CD8-positive, alpha-beta memory T cell (primary cell): Measurements from ENCODE around the gene IL11. TPM values are rescaled to one million over a fixed set of nuclear protein-coding genes. Genes with fewer than 3 reads are reported as not detected.

ENCODE experiments used
- CTCF ChIA-PET: fragments of 350-600 bp; sonication (Branson Sonifier 250); formaldehyde crosslinking; loops from one replicate; lab custom pipeline; 2021; ENCODE audit warnings: antibody characterized with exemption; lab: Charles Lee
- POLR2A ChIA-PET: fragments of 350-600 bp; sonication (Branson Sonifier 250); formaldehyde crosslinking; loops from one replicate; lab custom pipeline; 2021; ENCODE audit warnings: antibody characterized with exemption; lab: Charles Lee
- DNase-seq, 5 donors: peaks; one replicate each; pipeline versions ENCODE4 v3.0.0 to v3.0.0-alpha.2; 2020 to 2022; ENCODE audit warnings: mixed read lengths in 1 of 5
- H3K27ac ChIP-seq: one replicate; pipeline ENCODE4 v1.7.0; 2013; ENCODE audit warnings: low read depth, mild to moderate bottlenecking, low read length, moderate library complexity
- H3K27me3 ChIP-seq: 2 replicates; pipeline ENCODE4 v1.7.0; 2013; ENCODE audit warnings: low read length, mild to moderate bottlenecking; ENCODE audit not compliant: insufficient read depth, poor library complexity, severe bottlenecking
- H3K36me3 ChIP-seq: 2 replicates; pipeline ENCODE4 v1.7.0; 2013; ENCODE audit warnings: mild to moderate bottlenecking, low read length, moderate library complexity; ENCODE audit not compliant: insufficient read depth
- H3K4me1 ChIP-seq: 2 replicates; pipeline ENCODE4 v1.7.0; 2013; ENCODE audit warnings: mild to moderate bottlenecking, low read length, moderate library complexity; ENCODE audit not compliant: insufficient read depth
- H3K4me3 ChIP-seq: 2 replicates; pipeline ENCODE4 v1.7.0; 2013; ENCODE audit warnings: mild to moderate bottlenecking, low read length
- H3K9me3 ChIP-seq: 2 replicates; pipeline ENCODE4 v1.7.0; 2013; ENCODE audit warnings: mild to moderate bottlenecking, low read length
- H3K27ac Mint-ChIP-seq, 8 donors: one replicate each; pipeline ENCODE4 v1.8.0; 2020 to 2021; ENCODE audit warnings: mixed read lengths in 8 of 8, mild to moderate bottlenecking in 6 of 8, inconsistent platforms in 3 of 8, moderate library complexity in 3 of 8
- H3K27me3 Mint-ChIP-seq, 2 donors: one replicate each; pipeline ENCODE4 v1.8.0; 2020 to 2021; ENCODE audit warnings: mixed read lengths in 2 of 2, mild to moderate bottlenecking in 1 of 2, moderate library complexity in 1 of 2
- H3K36me3 Mint-ChIP-seq, 3 donors: one replicate each; pipeline ENCODE4 v1.8.0; 2020 to 2021; ENCODE audit warnings: mixed read lengths in 3 of 3, inconsistent platforms in 1 of 3, mild to moderate bottlenecking in 1 of 3
- H3K4me1 Mint-ChIP-seq, 3 donors: one replicate each; pipeline ENCODE4 v1.8.0; 2020 to 2021; ENCODE audit warnings: mixed read lengths in 3 of 3, inconsistent platforms in 1 of 3, mild to moderate bottlenecking in 1 of 3
- H3K4me3 Mint-ChIP-seq, 7 donors: one replicate each; pipeline ENCODE4 v1.8.0; 2020 to 2021; ENCODE audit warnings: mixed read lengths in 7 of 7, mild to moderate bottlenecking in 6 of 7, moderate library complexity in 4 of 7, inconsistent platforms in 2 of 7
- H3K9me3 Mint-ChIP-seq, 5 donors: one replicate each; pipeline ENCODE4 v1.8.0; 2020 to 2022; ENCODE audit warnings: mixed read lengths in 5 of 5, mild to moderate bottlenecking in 3 of 5, moderate library complexity in 2 of 5, inconsistent platforms in 1 of 5
- polyA plus RNA-seq: library from polyadenylated mRNA; unstranded; fragments of 300-500 nt; fragmentation: Illumina TruSeq; gene quantifications from one replicate; pipeline ENCODE4 v1.2.3, GENCODE V29; 2021
- total RNA-seq, 2 experiments: library from RNA; stranded (reverse); gene quantifications; one replicate each; pipeline ENCODE4 v1.2.3, GENCODE V29; 2021

Gene IL11
- total and polyA plus RNA-seq, 3 experiments from 2014 or later: 0.27 to 0.37 TPM; not detected in 1

DNA sequence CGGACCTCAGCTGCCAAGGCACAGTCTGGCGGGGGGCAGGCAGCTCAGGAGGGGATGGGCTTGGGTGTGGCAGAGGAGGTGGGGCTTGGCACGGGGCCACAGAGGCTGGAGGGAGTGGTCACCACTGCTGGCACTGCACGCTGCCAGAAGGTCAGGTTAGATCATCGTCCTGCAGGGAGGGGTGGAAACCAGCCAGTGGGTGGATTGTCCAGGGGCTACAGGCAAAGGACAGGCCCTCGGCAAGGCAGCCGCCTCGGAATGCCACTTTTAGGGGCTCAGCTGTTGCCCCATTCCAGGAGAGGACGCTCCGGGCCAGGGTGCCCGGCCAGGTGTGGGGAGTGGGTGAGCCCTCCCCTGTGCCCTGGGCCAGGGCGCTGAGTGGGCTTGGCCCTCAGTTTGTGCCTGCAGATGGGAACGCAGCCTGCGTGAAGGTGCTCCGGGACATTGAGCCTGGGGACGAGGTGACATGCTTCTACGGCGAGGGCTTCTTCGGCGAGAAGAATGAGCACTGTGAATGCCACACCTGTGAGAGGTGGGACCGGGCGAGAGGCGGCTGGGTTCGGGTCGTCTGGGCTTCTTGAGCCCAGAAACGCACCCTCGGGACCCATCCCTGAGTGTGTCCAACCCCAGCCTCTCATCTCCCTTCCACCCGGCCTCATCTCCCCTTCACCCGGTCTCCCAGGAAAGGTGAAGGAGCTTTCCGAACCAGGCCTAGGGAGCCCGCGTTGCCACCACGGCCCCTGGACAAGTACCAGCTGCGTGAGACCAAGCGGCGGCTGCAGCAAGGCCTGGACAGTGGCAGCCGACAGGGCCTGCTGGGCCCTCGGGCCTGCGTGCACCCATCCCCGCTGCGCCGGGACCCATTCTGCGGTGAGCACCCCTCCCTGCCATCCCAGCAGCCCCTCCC, 24.2 kb downstream of the IL11 start:
- DNase-seq: no peak
- no peak overlapping the region for H3K27ac ChIP-seq
- ChIA-PET POLR2A (no interaction called here), CTCF (interaction anchor here (1.1 kb wide), 1 partner anchor 44 kb away, joined by 3 read pairs; no protein-coding TSS in a partner anchor)
- Mint-ChIP-seq H3K9me3 (no peaks in the 10 kb centered on the region), H3K4me1 (peaks cover 6 to 9% (median 7%) of the 10 kb centered on the region in 3 donors), H3K36me3 (peaks cover 0 to 18% (median 2%) of the 10 kb centered on the region in 3 donors), H3K27ac (no peak overlapping the region), H3K4me3 (peak overlapping the region in 1 of 7 donors; percentile 27), H3K27me3 (peaks cover 8 to 10% of the 10 kb centered on the region in 2 donors)
- no peak overlapping the region for H3K4me3 ChIP-seq
- peaks cover 6% of the 10 kb centered on the region for H3K4me1 ChIP-seq
- no peaks in the 10 kb centered on the region for H3K9me3 ChIP-seq
- H3K36me3 ChIP-seq: no peaks in the 10 kb centered on the region
- H3K27me3 ChIP-seq: no peaks in the 10 kb centered on the region

DNA sequence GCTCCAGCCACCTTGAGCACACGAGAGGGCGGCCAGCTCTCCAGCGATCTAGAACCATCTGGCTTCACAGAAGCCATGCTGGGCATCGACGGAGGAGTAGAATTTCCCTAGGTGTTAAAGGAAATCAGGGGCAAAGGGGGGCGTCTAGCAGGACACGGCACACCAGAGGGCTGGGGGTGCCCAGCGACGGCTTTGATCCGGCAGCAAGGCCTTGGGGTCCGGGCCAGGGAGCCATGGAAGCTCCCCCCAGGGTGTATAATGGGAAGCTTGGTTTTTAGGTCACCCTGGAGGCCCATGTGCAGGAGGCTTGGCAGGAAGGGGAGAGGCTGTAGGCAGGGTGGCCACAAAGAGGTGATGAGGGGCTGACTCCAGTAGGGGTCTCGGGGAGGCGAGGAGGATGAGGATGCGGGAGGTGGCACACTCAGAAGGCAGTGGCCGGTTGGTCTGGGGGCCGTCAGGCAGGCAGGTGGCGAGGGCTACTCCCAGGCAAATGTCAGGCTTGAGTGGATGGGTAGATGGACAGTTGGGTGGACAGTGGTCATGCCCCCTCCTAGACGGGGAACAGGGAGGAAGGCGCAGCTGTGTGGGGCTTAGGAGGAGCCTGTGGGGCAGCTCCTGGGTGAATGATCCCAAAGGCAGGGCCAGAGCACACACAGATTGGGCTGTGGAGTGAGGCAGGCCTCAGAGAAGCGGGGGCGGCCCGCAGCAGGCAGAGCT, 25.0 kb downstream of the IL11 start:
- H3K27me3 Mint-ChIP-seq: peaks cover 2 to 3% of the 10 kb centered on the region in 2 donors
- H3K9me3 Mint-ChIP-seq: no peaks in the 10 kb centered on the region
- Histone ChIP-seq H3K36me3 (no peaks in the 10 kb centered on the region), H3K4me3 (no peak overlapping the region), H3K4me1 (peaks cover 13% of the 10 kb centered on the region), H3K27ac (no peak overlapping the region), H3K9me3 (no peaks in the 10 kb centered on the region), H3K27me3 (no peaks in the 10 kb centered on the region)
- peaks cover 11 to 15% (median 12%) of the 10 kb centered on the region in 3 donors for H3K4me1 Mint-ChIP-seq
- ChIA-PET CTCF (interaction anchor here (1.1 kb wide), 1 partner anchor 44 kb away, joined by 3 read pairs; no protein-coding TSS in a partner anchor), POLR2A (no interaction called here)
- no peak overlapping the region for H3K27ac Mint-ChIP-seq
- H3K36me3 Mint-ChIP-seq: peaks cover 0 to 18% (median 2%) of the 10 kb centered on the region in 3 donors
- no peak for DNase-seq
- H3K4me3 Mint-ChIP-seq: no peak overlapping the region

DNA sequence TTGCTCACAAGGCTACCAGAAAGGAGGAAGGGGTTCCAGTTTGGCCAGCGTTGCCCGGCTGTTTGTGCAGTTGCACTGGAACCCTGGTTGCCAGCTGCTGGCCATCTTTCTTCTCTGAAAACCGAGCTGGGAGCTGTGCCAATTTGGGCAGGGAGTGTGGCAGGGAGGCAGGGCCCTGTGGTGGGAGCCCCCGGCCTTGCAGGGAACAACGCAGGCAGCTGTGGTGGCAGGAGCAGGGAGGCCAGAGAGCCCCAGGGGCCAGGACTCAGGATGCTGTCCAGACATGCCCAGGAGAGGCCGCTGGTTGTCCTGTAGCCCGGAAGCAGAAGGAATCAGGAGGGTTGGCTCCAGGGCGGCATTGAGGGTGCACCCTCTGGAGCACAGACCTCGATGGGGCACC, 25.8 kb downstream of the IL11 start:
- no peaks in the 10 kb centered on the region for H3K27me3 ChIP-seq
- Mint-ChIP-seq H3K4me1 (peaks cover 14 to 19% (median 19%) of the 10 kb centered on the region in 3 donors), H3K9me3 (no peaks in the 10 kb centered on the region), H3K4me3 (no peak overlapping the region), H3K27ac (no peak overlapping the region), H3K36me3 (peaks cover 0 to 19% (median 2%) of the 10 kb centered on the region in 3 donors), H3K27me3 (peaks cover 0 to 6% of the 10 kb centered on the region in 2 donors)
- ChIA-PET POLR2A (no interaction called here), CTCF (no interaction called here)
- H3K27ac ChIP-seq: no peak overlapping the region
- H3K4me1 ChIP-seq: peaks cover 16% of the 10 kb centered on the region
- H3K9me3 ChIP-seq: no peaks in the 10 kb centered on the region
- DNase-seq: no peak
- no peaks in the 10 kb centered on the region for H3K36me3 ChIP-seq
- H3K4me3 ChIP-seq: no peak overlapping the region

DNA sequence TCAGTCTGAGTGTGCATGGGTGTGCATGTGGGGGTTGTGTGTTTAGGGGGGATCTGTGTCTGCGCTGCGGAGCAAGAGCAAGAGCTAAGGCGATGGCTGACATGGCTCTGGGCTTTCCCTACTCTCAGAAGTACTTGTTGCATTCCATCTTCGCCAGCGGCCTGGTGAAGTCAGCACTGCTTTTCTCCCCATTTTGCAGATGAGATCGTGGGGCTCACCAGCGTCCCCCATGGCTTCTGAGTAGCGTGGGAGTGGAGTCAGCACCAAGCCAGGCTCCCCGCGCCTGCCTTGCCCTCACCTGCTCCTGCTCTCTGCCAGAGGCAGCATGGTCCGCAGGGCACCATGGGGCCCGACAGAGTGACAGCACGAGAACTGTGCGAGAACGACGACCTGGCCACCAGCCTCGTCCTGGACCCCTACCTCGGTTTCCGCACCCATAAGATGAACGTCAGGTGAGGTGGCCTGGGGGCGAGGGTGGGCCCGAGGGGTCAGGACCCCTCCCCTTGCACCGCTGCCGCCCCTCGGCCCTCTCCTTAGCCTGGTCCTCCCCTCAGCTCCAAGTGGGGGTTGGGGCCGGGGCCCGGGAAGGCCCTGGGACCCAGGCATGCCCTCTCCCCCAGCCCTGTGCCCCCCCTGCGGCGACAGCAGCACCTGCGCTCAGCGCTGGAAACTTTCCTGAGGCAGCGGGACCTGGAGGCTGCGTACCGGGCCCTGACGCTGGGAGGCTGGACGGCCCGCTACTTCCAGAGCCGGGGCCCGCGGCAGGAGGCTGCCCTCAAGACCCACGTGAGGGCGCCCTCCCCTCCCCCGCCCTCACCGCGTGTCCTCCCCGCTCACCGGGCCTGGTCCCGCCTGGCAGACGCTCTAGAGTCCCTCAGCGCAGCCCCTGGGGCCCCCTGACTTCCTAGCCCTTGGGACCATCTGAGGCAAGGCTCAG, 28.4 kb downstream of the IL11 start:
- peaks cover 0 to 22% (median 2%) of the 10 kb centered on the region in 3 donors for H3K36me3 Mint-ChIP-seq
- peak overlapping the region; percentile 24 for H3K27ac ChIP-seq
- peak overlapping the region in 5 of 8 donors; percentile 19 to 85 (median 82) for H3K27ac Mint-ChIP-seq
- H3K4me3 ChIP-seq: no peak overlapping the region
- ChIA-PET POLR2A (no interaction called here), CTCF (no interaction called here)
- H3K4me1 Mint-ChIP-seq: peaks cover 21 to 29% (median 27%) of the 10 kb centered on the region in 3 donors
- H3K9me3 ChIP-seq: no peaks in the 10 kb centered on the region
- H3K9me3 Mint-ChIP-seq: peaks cover 0 to 3% (median 0%) of the 10 kb centered on the region in 5 donors
- no peak for DNase-seq
- peaks cover 24% of the 10 kb centered on the region for H3K4me1 ChIP-seq
- peak overlapping the region in 6 of 7 donors; percentile 28 to 73 (median 36) for H3K4me3 Mint-ChIP-seq
- H3K27me3 Mint-ChIP-seq: peaks cover 4 to 11% of the 10 kb centered on the region in 2 donors
- no peaks in the 10 kb centered on the region for H3K36me3 ChIP-seq
- H3K27me3 ChIP-seq: no peaks in the 10 kb centered on the region

DNA sequence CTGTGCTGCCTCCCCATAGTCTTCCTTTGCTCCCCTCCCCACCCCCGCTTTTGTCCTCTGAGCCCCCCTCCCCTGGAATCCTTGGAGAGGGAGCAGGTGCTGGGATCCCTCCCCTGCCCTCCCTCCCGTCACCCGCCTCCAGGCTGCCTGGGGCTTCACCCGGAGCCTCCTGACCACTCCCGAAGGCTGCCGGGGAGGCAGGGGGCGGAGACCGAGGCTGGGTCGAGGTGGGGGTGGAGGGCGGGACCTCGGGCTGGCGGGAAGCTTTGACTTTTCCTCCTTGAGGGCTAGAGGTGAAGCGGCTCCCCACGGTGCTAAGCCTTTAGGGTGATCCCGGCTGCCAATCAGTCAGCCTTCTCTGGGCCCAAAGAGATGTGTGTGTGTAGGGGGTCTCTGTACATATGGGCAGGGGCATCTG, 29.1 kb downstream of the IL11 start:
- no peaks in the 10 kb centered on the region for H3K36me3 ChIP-seq
- peaks cover 21 to 29% (median 27%) of the 10 kb centered on the region in 3 donors for H3K4me1 Mint-ChIP-seq
- peak in 4 of 5 donors; percentile 17 to 42 (median 32) for DNase-seq
- peak overlapping the region; percentile 77 for H3K4me3 ChIP-seq
- no peaks in the 10 kb centered on the region for H3K27me3 ChIP-seq
- peaks cover 8 to 13% of the 10 kb centered on the region in 2 donors for H3K27me3 Mint-ChIP-seq
- H3K4me1 ChIP-seq: peaks cover 24% of the 10 kb centered on the region
- ChIA-PET CTCF (no interaction called here), POLR2A (no interaction called here)
- peak overlapping the region in 6 of 8 donors; percentile 65 to 99 (median 94) for H3K27ac Mint-ChIP-seq
- H3K9me3 ChIP-seq: no peaks in the 10 kb centered on the region
- peaks cover 0 to 22% (median 2%) of the 10 kb centered on the region in 3 donors for H3K36me3 Mint-ChIP-seq
- peaks cover 0 to 3% (median 0%) of the 10 kb centered on the region in 5 donors for H3K9me3 Mint-ChIP-seq
- H3K27ac ChIP-seq: peak overlapping the region; percentile 95
- H3K4me3 Mint-ChIP-seq: peak overlapping the region; percentile 79 to 97 (median 89)

DNA sequence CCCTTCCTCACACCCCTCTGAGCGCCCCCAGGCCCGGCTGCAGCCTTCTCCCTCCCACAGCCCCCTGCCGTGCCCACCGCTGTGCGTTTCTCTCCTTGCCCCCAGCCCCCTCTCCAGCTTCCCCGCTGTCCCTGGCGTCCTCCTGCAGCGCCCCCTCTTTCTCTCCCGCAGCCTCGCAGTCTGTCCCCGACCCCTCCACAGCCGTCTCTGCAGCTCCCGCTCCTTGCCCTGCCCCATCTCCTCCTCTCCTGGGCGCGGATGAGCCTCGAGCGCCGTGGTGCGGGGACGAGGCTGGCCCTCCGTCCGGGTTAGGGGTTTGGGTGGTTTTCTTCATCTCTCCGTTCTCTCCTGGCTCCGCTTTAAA, 29.5 kb downstream of the IL11 start:
- peak overlapping the region in 7 of 8 donors; percentile 87 to 99 (median 94) for H3K27ac Mint-ChIP-seq
- H3K4me3 ChIP-seq: peak overlapping the region; percentile 77
- POLR2A ChIA-PET: no interaction called here

More for the DNA sequence above, 29.5 kb downstream of the IL11 start:
- CTCF ChIA-PET: no interaction called here
- peaks cover 24% of the 10 kb centered on the region for H3K4me1 ChIP-seq
- peaks cover 21 to 29% (median 27%) of the 10 kb centered on the region in 3 donors for H3K4me1 Mint-ChIP-seq
- peaks cover 0 to 22% (median 2%) of the 10 kb centered on the region in 3 donors for H3K36me3 Mint-ChIP-seq
- H3K27me3 Mint-ChIP-seq: peaks cover 8 to 15% of the 10 kb centered on the region in 2 donors
- no peak for DNase-seq
- no peaks in the 10 kb centered on the region for H3K27me3 ChIP-seq
- H3K4me3 Mint-ChIP-seq: peak overlapping the region; percentile 79 to 97 (median 89)
- no peaks in the 10 kb centered on the region for H3K36me3 ChIP-seq
- no peaks in the 10 kb centered on the region for H3K9me3 ChIP-seq
- peak overlapping the region; percentile 95 for H3K27ac ChIP-seq
- H3K9me3 Mint-ChIP-seq: peaks cover 0 to 3% (median 0%) of the 10 kb centered on the region in 5 donors
